Neural progenitor cell (in vitro differentiated cells): ENCODE data around the gene XAB2. TPM values are rescaled to one million over a fixed set of nuclear protein-coding genes. Genes with fewer than 3 reads are reported as not detected.
A peak's percentile ranks its signal among the peaks of the same experiment; 100 is the strongest.

ENCODE experiments used
- DNase-seq: peaks from one replicate; pipeline ENCODE4 v3.0.0-alpha.2; 2016; ENCODE audit warnings: low spot score
- H2AFZ ChIP-seq: fragments of 200-600 bp; sonication (generic); replicated peaks from 2 replicates; pipeline ENCODE4 v1.6.1; 2016; ENCODE audit warnings: antibody characterized with exemption
- H3F3A ChIP-seq: fragments of 200-600 bp; sonication (generic); 2 replicates; pipeline ENCODE4 v1.6.1; 2016; ENCODE audit warnings: antibody characterized with exemption, low read depth
- H3K27ac ChIP-seq: fragments of 200-600 bp; sonication (generic); 2 replicates; pipeline ENCODE4 v1.5.1; 2016; ENCODE audit warnings: mild to moderate bottlenecking
- H3K27me3 ChIP-seq: fragments of 200-600 bp; sonication (generic); 2 replicates; pipeline ENCODE4 v1.6.1; 2016; ENCODE audit warnings: mild to moderate bottlenecking, moderate library complexity
- H3K36me3 ChIP-seq: fragments of 200-600 bp; sonication (generic); 2 replicates; pipeline ENCODE4 v1.5.1; 2016
- H3K4me1 ChIP-seq: fragments of 200-600 bp; sonication (generic); 2 replicates; pipeline ENCODE4 v1.6.1; 2016; ENCODE audit warnings: mixed run types
- H3K4me2 ChIP-seq: fragments of 200-600 bp; sonication (generic); 2 replicates; pipeline ENCODE4 v1.6.1; 2016
- H3K4me3 ChIP-seq: fragments of 200-600 bp; sonication (generic); 2 replicates; pipeline ENCODE4 v1.5.1; 2016
- H3K79me2 ChIP-seq: fragments of 200-600 bp; sonication (generic); 2 replicates; pipeline ENCODE4 v1.6.1; 2016; ENCODE audit warnings: low read depth
- H3K9ac ChIP-seq: fragments of 200-600 bp; sonication (generic); 2 replicates; pipeline ENCODE4 v1.6.1; 2016
- H3K9me3 ChIP-seq: fragments of 200-600 bp; sonication (generic); 2 replicates; pipeline ENCODE4 v1.5.1; 2016; ENCODE audit warnings: low read depth
- H4K20me1 ChIP-seq: fragments of 200-600 bp; sonication (generic); 2 replicates; pipeline ENCODE4 v1.6.1; 2016; ENCODE audit warnings: low read depth
- H3K27ac Mint-ChIP-seq: 3 replicates; pipeline ENCODE4 v1.8.0; 2021; ENCODE audit warnings: mixed read lengths
- H3K27me3 Mint-ChIP-seq: 2 replicates; pipeline ENCODE4 v1.8.0; 2022; ENCODE audit warnings: low read depth, mild to moderate bottlenecking, inconsistent platforms, moderate library complexity, mixed read lengths; ENCODE audit not compliant: insufficient read depth
- H3K36me3 Mint-ChIP-seq: 3 replicates; pipeline ENCODE4 v1.8.0; 2021; ENCODE audit warnings: mixed read lengths
- H3K4me1 Mint-ChIP-seq: 3 replicates; pipeline ENCODE4 v1.8.0; 2021; ENCODE audit warnings: mixed read lengths
- H3K4me3 Mint-ChIP-seq: 3 replicates; pipeline ENCODE4 v1.8.0; 2021; ENCODE audit warnings: mild to moderate bottlenecking, moderate library complexity, mixed read lengths
- H3K9me3 Mint-ChIP-seq: 3 replicates; pipeline ENCODE4 v1.8.0; 2020; ENCODE audit warnings: mixed read lengths
- EZH2 ChIP-seq: fragments of 200-600 bp; sonication (generic); IDR thresholded peaks from 2 replicates; pipeline ENCODE4 v1.6.1; 2017; ENCODE audit warnings: antibody characterized with exemption, mild to moderate bottlenecking, moderate library complexity
- EZH2phosphoT487 ChIP-seq: fragments of 200-600 bp; sonication (generic); IDR thresholded peaks from 2 replicates; pipeline ENCODE4 v1.6.1; 2017; ENCODE audit warnings: antibody characterized with exemption
- total RNA-seq: library from RNA; depleted of rRNA; stranded (reverse); fragments of >200 nt; gene quantifications from 2 replicates; pipeline ENCODE4 v1.2.3, GENCODE V29; 2015; ENCODE audit warnings: low replicate concordance
- TF ChIP-seq, protein P1 (sequence below): fragments of 200-600 bp; sonication (generic); IDR thresholded peaks from 2 replicates; pipeline ENCODE4 v1.5.1; 2017; ENCODE audit warnings: antibody characterized with exemption, mild to moderate bottlenecking

XAB2 gene
- total RNA-seq, 1 donor from 2014 or later: 30.9 TPM

DNA sequence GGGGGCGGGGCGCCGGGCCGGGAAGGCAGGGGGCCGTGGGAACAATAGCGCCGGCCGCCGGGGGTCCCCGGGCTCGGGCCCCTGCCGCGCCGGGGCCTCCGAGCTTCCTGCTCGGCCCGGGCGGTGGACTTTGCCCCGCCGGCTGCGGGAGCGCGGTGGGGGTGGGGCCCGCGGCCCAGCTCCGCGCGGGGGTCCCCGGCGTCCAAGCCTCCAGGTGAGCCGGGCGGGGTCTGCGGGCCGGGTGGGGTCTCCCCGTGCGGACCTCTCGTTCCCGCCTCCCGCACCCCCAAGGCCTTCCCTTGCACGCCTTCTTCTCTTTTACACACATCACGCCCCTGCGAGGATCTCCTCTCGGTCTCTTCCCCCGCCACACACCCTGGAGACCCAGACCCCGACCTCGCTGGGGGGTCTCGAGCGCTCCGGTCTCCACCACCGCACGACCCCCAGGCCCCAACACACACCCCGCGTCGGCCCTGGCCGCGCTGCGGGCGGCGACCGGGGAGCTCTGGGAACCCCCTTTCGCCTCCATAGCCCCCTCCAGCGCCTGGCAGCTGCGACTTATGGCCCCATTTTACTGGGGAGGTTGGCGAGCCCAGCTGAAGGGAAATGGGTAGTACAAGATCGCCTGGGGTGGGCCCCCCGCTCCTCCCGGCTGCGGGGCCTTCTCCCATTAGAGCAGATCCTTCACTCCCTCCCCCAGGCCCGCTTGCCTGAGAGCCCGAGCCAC lies 33.0 kb downstream of the XAB2 start:
- no peak overlapping the region for H2AFZ ChIP-seq
- Mint-ChIP-seq H3K36me3 (no peaks in the 10 kb centered on the region), H3K27me3 (peaks cover 18% of the 10 kb centered on the region), H3K9me3 (no peaks in the 10 kb centered on the region), H3K4me1 (peaks cover 11% of the 10 kb centered on the region), H3K27ac (no peak overlapping the region), H3K4me3 (peak overlapping the region; percentile 83)
- H3K4me3 ChIP-seq: peak overlapping the region; percentile 84
- H3K9ac ChIP-seq: peak overlapping the region; percentile 32
- no peaks in the 10 kb centered on the region for H3K36me3 ChIP-seq
- DNase-seq: peak; percentile 42
- H3K9me3 ChIP-seq: no peaks in the 10 kb centered on the region
- peaks cover 30% of the 10 kb centered on the region for H3K27me3 ChIP-seq
- peaks cover 3% of the 10 kb centered on the region for H3K4me1 ChIP-seq
- peaks cover 7% of the 10 kb centered on the region for H3F3A ChIP-seq
- H4K20me1 ChIP-seq: peaks cover 26% of the 10 kb centered on the region
- H3K4me2 ChIP-seq: peak overlapping the region; percentile 98
- TF ChIP-seq EZH2 (no peak), EZH2phosphoT487 (no peak)
- TF ChIP-seq, protein P1, sequence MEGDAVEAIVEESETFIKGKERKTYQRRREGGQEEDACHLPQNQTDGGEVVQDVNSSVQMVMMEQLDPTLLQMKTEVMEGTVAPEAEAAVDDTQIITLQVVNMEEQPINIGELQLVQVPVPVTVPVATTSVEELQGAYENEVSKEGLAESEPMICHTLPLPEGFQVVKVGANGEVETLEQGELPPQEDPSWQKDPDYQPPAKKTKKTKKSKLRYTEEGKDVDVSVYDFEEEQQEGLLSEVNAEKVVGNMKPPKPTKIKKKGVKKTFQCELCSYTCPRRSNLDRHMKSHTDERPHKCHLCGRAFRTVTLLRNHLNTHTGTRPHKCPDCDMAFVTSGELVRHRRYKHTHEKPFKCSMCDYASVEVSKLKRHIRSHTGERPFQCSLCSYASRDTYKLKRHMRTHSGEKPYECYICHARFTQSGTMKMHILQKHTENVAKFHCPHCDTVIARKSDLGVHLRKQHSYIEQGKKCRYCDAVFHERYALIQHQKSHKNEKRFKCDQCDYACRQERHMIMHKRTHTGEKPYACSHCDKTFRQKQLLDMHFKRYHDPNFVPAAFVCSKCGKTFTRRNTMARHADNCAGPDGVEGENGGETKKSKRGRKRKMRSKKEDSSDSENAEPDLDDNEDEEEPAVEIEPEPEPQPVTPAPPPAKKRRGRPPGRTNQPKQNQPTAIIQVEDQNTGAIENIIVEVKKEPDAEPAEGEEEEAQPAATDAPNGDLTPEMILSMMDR: no peak
- H3K79me2 ChIP-seq: peaks cover 30% of the 10 kb centered on the region
- no peak overlapping the region for H3K27ac ChIP-seq

DNA sequence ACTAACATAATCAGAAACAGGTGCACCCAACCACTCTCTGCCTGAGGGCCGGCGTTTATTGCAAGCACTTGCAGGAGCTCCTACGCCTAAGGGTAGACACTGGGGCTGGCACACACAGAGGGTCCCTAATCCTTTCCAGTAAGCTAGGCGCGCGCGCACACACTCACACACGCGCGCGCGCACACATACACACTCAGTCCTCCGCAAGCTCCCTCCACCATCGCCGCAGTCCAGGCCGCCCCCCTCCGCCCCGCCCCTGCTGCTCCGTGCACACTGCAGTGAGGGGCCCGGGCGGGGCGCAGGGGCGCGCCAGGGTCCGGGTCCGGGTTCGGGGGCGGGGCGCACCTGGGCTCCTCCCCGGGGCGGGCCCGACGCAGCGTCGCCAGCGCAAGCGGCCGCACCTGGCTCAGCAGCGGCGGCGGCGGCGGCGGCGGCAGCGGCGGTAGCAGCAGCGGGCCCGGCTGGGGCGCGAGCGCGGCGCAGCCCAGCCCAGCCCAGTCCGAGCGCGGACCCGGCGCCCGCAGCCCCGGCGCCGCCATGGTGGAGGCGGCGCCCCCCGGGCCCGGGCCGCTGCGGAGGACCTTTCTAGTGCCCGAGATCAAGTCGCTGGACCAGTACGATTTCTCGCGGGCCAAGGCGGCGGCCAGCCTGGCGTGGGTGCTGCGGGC lies 33.7 kb downstream of the XAB2 start, which contains the start of gene CAMSAP3:
CAMSAP3 (plus strand) TSS at position 398 of the 668 bp plus-strand sequence; CDS start at position 538, 140 bp downstream.
- peak within 1 kb of the TSS; percentile 32 for H3K9ac ChIP-seq
- H3K27ac Mint-ChIP-seq: no peak within 1 kb of the TSS

DNA sequence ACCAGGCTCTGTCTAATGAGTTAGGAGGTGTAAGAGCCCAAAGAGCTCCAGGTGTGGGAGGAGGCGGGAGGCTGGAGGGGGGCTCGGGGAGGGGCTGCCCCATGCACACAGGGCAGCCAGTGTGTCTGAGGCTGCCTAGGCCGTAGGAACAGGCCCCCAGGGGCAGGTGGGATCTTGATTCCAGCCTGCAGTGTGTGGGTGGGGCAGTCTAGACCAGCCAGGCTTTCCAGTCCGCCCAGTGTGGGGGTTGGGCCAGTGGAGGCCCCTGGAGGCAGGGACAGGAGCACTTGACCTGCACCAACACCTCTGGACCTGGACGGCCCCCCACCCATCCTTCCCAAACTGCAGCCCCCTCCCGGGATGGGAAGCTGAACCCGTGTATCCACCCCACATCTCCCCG lies 39.1 kb downstream of the XAB2 start:
- H3K4me1 Mint-ChIP-seq: peaks cover 4% of the 10 kb centered on the region
- Histone ChIP-seq H3K36me3 (no peaks in the 10 kb centered on the region), H3K79me2 (no peaks in the 10 kb centered on the region), H3K4me1 (no peaks in the 10 kb centered on the region), H3K27me3 (peaks cover 24% of the 10 kb centered on the region), H3K4me3 (no peak overlapping the region), H3K27ac (no peak overlapping the region), H2AFZ (no peak overlapping the region), H3K9ac (no peak overlapping the region), H3K9me3 (no peaks in the 10 kb centered on the region), H4K20me1 (no peaks in the 10 kb centered on the region), H3F3A (no peaks in the 10 kb centered on the region), H3K4me2 (no peak overlapping the region)
- no peak for DNase-seq
- no peak overlapping the region for H3K27ac Mint-ChIP-seq
- TF ChIP-seq, protein P1: no peak
- TF ChIP-seq EZH2 (no peak), EZH2phosphoT487 (no peak)
- H3K4me3 Mint-ChIP-seq: no peak overlapping the region
- no peaks in the 10 kb centered on the region for H3K9me3 Mint-ChIP-seq
- peaks cover 10% of the 10 kb centered on the region for H3K27me3 Mint-ChIP-seq
- no peaks in the 10 kb centered on the region for H3K36me3 Mint-ChIP-seq

More for the DNA sequence above, 33.7 kb downstream of the XAB2 start, which contains the start of gene CAMSAP3:
- peaks cover 26% of the 10 kb centered on the region for H4K20me1 ChIP-seq
- peak within 1 kb of the TSS; percentile 83 for H3K4me3 Mint-ChIP-seq
- peaks cover 7% of the 10 kb centered on the region for H3F3A ChIP-seq
- H3K4me1 Mint-ChIP-seq: peaks cover 11% of the 10 kb centered on the region
- H3K4me3 ChIP-seq: peak within 1 kb of the TSS; percentile 84
- no peak within 1 kb of the TSS for H3K27ac ChIP-seq
- H3K79me2 ChIP-seq: peaks cover 23% of the 10 kb centered on the region
- no peaks in the 10 kb centered on the region for H3K36me3 Mint-ChIP-seq
- no peaks in the 10 kb centered on the region for H3K36me3 ChIP-seq
- no peaks in the 10 kb centered on the region for H3K9me3 ChIP-seq
- TF ChIP-seq EZH2phosphoT487 (no peak), EZH2 (no peak)
- TF ChIP-seq, protein P1: no peak
- H3K27me3 Mint-ChIP-seq: peaks cover 22% of the 10 kb centered on the region
- peak within 1 kb of the TSS; percentile 93 for H2AFZ ChIP-seq
- peak within 1 kb of the TSS; percentile 98 for H3K4me2 ChIP-seq
- peaks cover 30% of the 10 kb centered on the region for H3K27me3 ChIP-seq
- peaks cover 3% of the 10 kb centered on the region for H3K4me1 ChIP-seq
- DNase-seq: peak; percentile 94
- no peaks in the 10 kb centered on the region for H3K9me3 Mint-ChIP-seq
